ENCODE measurements around the gene KLHL2. TPM values are rescaled to one million over a fixed set of nuclear protein-coding genes. Genes with fewer than 3 reads are reported as not detected.

Gene KLHL2
- total RNA-seq, 2 experiments from 2014 or later, result 36.8 to 39.2 TPM

GRCh38 chr4:165369522-165369921 lies 162.2 kb downstream of the KLHL2 start:
- Mint-ChIP-seq H3K27me3 (ENCODE audit: low read depth) (no peaks in the 10 kb centered on the region), H3K9me3 (no peaks in the 10 kb centered on the region), H3K36me3 (ENCODE audit: low read depth) (no peaks in the 10 kb centered on the region), H3K4me1 (ENCODE audit: low read depth) (no peaks in the 10 kb centered on the region), H3K4me3 (no peak overlapping the region), H3K27ac (no peak overlapping the region)
- CTCF ChIA-PET, result no interaction called here
- intact Hi-C loops (cut with micrococcal nuclease), result no loop called here
- no peak for DNase-seq

- Mint-ChIP-seq H3K27me3 (ENCODE audit: low read depth) (no peaks in the 10 kb centered on the region), H3K4me1 (ENCODE audit: low read depth) (no peaks in the 10 kb centered on the region), H3K4me3 (no peak overlapping the region), H3K9me3 (no peaks in the 10 kb centered on the region), H3K36me3 (ENCODE audit: low read depth) (no peaks in the 10 kb centered on the region), H3K27ac (no peak overlapping the region)
- intact Hi-C loops (cut with micrococcal nuclease), result no loop called here
- CTCF ChIA-PET, result no interaction called here
- no peak for DNase-seq
Measured at GRCh38 chr4:165370530-165370929, 163.2 kb downstream of the KLHL2 start.

Other genes starting within 250 kb of the KLHL2 start
- gene TRIM61, start 229.9 kb upstream of the KLHL2 start, total RNA-seq, result under 1 TPM; 0.67 to 0.84 TPM
- not detected for gene TRIM60, start 175.6 kb upstream of the KLHL2 start, total RNA-seq
- not detected for gene TRIM75, start 153.7 kb upstream of the KLHL2 start, total RNA-seq
- gene TMEM192, start 94.7 kb upstream of the KLHL2 start, total RNA-seq, result 1 to 10 TPM; 6.3 to 8.9 TPM
- gene MSMO1, start 120.1 kb downstream of the KLHL2 start, total RNA-seq, result 10 to 100 TPM; 61.2 to 72.1 TPM
- gene CPE, start 171.4 kb downstream of the KLHL2 start, total RNA-seq, result under 1 TPM in 1 of 2 experiments, not detected in 1; 0.10 TPM